ENCODE results near the gene AFF1.

DNA sequence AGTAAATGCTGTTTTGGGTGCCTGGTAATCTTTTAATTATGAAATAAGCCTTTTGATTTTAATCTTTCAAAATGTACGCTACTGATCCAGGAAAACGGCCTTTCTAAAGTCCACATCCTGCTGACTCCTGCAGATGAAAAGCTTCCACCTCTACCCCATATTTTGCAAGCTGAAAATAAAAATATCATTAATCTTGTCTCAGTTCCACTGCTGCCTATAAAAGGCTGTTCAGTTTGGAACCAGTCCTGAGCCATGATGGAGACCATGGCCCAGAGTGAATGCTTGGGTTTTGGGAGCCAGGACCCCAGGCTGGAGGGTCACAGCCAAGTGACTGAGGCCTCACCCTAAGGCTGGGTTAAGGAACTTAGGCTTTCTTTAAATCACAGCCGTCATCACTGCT lies 110.8 kb downstream of the AFF1 start:
- no peak for TF ChIP-seq CTCF (IDR thresholded peaks at IDR 0.05)
- no peak for TF ChIP-seq POLR2A (IDR thresholded peaks at IDR 0.05)

All from uterus (tissue), 2 donors.